GM19193 (cell line): ENCODE data around the gene CCRL2.

Experiments used
- POLR2A ChIP-seq: IDR thresholded peaks from 4 replicates; pipeline ENCODE4 v1.6.1; 2011; ENCODE audit not compliant: insufficient read depth, insufficient read length; ENCODE audit errors: extremely low read depth

The CCRL2 gene

GRCh38 chr3:46372492-46373359, 34.3 kb upstream of the CCRL2 start:
- TF ChIP-seq POLR2A: no peak

GRCh38 chr3:46374755-46375154, 32.3 kb upstream of the CCRL2 start:
- TF ChIP-seq POLR2A: no peak

GRCh38 chr3:46375218-46375617, 31.8 kb upstream of the CCRL2 start:
- TF ChIP-seq POLR2A: no peak

- TF ChIP-seq POLR2A: no peak
Measured at GRCh38 chr3:46375814-46376213, 31.2 kb upstream of the CCRL2 start.

- no peak for TF ChIP-seq POLR2A
Measured at GRCh38 chr3:46378426-46378942, 28.6 kb upstream of the CCRL2 start.

GRCh38 chr3:46380471-46381221, 26.4 kb upstream of the CCRL2 start:
- TF ChIP-seq POLR2A: no peak

GRCh38 chr3:46381625-46382024, 25.4 kb upstream of the CCRL2 start:
- TF ChIP-seq POLR2A: no peak

GRCh38 chr3:46383211-46383950, 23.7 kb upstream of the CCRL2 start:
- TF ChIP-seq POLR2A: no peak

GRCh38 chr3:46383951-46384330, 23.1 kb upstream of the CCRL2 start:
- no peak for TF ChIP-seq POLR2A

GRCh38 chr3:46386205-46386604, 20.9 kb upstream of the CCRL2 start:
- TF ChIP-seq POLR2A: no peak

GRCh38 chr3:46389306-46389705, 17.8 kb upstream of the CCRL2 start:
- TF ChIP-seq POLR2A: no peak

- no peak for TF ChIP-seq POLR2A
Measured at GRCh38 chr3:46393011-46393410, 14.0 kb upstream of the CCRL2 start.

GRCh38 chr3:46393554-46394434, 13.3 kb upstream of the CCRL2 start:
- TF ChIP-seq POLR2A: no peak

GRCh38 chr3:46395210-46395661, 11.8 kb upstream of the CCRL2 start:
- no peak for TF ChIP-seq POLR2A
